Measurements from ENCODE around the gene NBPF15. TPM values are rescaled to one million over a fixed set of nuclear protein-coding genes. Genes with fewer than 3 reads are reported as not detected.
"Not testable (repeated sequence)": the region's sequence is repeated elsewhere in the genome, so short reads cannot be mapped to it uniquely, and the experiment has no call there.

NBPF15 gene
- total and polyA plus RNA-seq, 9 of the 15 experiments (the other 6 are each of a cell fraction or from before 2014, with no cell fraction given) = 1.8 to 13.2 (median 6.0) TPM

DNA sequence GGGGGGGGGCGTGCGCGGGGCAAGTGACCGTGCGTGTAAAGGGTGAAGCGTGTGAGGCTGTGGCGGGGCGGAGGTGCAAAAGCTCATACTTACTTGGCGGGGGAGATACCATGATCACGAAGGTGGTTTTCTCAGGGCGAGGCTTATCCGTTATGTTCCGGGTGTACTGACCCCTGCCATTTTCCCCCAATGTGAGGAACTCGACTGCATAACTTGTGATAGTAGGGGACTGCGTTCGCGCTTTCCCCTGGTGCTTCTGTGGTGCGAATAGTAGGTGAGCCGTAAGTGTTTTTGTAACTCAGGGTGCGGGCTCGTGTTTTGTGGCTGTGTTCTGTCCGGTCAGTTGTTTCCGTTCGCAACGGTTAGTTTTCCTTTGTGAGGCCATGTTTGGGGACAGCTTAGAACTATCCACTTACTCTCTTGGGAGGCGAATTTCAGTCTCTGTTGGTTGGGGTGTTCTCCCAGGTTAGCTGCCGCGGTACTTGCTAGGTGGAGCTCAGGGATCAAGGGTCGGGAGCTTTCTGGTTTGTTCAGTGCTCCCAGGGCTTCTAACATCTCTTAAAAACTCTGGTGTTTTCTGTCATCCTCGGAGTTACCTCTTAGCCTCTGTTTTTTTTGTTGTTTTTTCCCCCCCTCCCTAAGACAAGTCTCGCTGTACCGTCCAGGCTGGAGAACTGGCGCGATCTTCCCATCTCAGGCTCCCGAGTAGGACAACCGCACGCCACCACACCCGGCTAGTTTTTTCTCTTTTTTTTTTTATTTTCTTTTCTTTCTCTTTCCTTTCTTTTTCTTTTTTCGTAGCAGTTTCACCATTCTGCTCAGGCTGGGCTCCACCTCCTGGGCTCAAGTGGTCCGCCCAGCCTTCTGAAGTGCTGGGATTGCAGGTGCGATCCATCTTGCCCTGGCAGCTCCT, 48.7 kb downstream of the NBPF15 start (continued):
- TF ChIP-seq, protein P1, sequence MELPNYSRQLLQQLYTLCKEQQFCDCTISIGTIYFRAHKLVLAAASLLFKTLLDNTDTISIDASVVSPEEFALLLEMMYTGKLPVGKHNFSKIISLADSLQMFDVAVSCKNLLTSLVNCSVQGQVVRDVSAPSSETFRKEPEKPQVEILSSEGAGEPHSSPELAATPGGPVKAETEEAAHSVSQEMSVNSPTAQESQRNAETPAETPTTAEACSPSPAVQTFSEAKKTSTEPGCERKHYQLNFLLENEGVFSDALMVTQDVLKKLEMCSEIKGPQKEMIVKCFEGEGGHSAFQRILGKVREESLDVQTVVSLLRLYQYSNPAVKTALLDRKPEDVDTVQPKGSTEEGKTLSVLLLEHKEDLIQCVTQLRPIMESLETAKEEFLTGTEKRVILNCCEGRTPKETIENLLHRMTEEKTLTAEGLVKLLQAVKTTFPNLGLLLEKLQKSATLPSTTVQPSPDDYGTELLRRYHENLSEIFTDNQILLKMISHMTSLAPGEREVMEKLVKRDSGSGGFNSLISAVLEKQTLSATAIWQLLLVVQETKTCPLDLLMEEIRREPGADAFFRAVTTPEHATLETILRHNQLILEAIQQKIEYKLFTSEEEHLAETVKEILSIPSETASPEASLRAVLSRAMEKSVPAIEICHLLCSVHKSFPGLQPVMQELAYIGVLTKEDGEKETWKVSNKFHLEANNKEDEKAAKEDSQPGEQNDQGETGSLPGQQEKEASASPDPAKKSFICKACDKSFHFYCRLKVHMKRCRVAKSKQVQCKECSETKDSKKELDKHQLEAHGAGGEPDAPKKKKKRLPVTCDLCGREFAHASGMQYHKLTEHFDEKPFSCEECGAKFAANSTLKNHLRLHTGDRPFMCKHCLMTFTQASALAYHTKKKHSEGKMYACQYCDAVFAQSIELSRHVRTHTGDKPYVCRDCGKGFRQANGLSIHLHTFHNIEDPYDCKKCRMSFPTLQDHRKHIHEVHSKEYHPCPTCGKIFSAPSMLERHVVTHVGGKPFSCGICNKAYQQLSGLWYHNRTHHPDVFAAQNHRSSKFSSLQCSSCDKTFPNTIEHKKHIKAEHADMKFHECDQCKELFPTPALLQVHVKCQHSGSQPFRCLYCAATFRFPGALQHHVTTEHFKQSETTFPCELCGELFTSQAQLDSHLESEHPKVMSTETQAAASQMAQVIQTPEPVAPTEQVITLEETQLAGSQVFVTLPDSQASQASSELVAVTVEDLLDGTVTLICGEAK (IDR thresholded peaks at IDR 0.05) = peak; percentile 34; the same call in 1 of the 2 replicates
- TF ChIP-seq, protein P1 (CRISPR knock-in tag; IDR thresholded peaks at IDR 0.05) = peak; percentile 82
- TF ChIP-seq HNRNPH1 (optimal IDR thresholded peaks at IDR 0.05; ENCODE audit: low read depth, low read length) = peak; percentile 75
- peak; percentile 98 for TF ChIP-seq ZBTB17 (CRISPR knock-in tag; IDR thresholded peaks at IDR 0.05)
- TF ChIP-seq ZNF253 (CRISPR knock-in tag; conservative IDR thresholded peaks at IDR 0.05) = peak; percentile 99
- TF ChIP-seq, protein P2, sequence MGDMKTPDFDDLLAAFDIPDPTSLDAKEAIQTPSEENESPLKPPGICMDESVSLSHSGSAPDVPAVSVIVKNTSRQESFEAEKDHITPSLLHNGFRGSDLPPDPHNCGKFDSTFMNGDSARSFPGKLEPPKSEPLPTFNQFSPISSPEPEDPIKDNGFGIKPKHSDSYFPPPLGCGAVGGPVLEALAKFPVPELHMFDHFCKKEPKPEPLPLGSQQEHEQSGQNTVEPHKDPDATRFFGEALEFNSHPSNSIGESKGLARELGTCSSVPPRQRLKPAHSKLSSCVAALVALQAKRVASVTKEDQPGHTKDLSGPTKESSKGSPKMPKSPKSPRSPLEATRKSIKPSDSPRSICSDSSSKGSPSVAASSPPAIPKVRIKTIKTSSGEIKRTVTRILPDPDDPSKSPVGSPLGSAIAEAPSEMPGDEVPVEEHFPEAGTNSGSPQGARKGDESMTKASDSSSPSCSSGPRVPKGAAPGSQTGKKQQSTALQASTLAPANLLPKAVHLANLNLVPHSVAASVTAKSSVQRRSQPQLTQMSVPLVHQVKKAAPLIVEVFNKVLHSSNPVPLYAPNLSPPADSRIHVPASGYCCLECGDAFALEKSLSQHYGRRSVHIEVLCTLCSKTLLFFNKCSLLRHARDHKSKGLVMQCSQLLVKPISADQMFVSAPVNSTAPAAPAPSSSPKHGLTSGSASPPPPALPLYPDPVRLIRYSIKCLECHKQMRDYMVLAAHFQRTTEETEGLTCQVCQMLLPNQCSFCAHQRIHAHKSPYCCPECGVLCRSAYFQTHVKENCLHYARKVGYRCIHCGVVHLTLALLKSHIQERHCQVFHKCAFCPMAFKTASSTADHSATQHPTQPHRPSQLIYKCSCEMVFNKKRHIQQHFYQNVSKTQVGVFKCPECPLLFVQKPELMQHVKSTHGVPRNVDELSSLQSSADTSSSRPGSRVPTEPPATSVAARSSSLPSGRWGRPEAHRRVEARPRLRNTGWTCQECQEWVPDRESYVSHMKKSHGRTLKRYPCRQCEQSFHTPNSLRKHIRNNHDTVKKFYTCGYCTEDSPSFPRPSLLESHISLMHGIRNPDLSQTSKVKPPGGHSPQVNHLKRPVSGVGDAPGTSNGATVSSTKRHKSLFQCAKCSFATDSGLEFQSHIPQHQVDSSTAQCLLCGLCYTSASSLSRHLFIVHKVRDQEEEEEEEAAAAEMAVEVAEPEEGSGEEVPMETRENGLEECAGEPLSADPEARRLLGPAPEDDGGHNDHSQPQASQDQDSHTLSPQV (IDR thresholded peaks at IDR 0.05) = 0 out of 2 replicates have a peak, but pooled peaks have one; percentile 47
- peak; percentile 86 for TF ChIP-seq TEAD4 (IDR thresholded peaks at IDR 0.05; ENCODE audit: low read length)
- not testable (repeated sequence) for TF ChIP-seq TEAD4 (CRISPR knock-in tag; IDR thresholded peaks at IDR 0.05; ENCODE audit: borderline replicate concordance); NR2C1 (IDR thresholded peaks at IDR 0.05)
- peak; percentile 77 for TF ChIP-seq NR2C1 (tag; IDR thresholded peaks at IDR 0.05)
- peak; percentile 66; the same call in 1 of the 2 replicates for TF ChIP-seq ZNF224 (CRISPR knock-in tag; IDR thresholded peaks at IDR 0.05)
- peak; percentile 68; the same call in 1 of the 2 replicates for TF ChIP-seq MXI1 (IDR thresholded peaks at IDR 0.05; ENCODE audit: low read depth, low read length)
- TF ChIP-seq GABPB1 (CRISPR knock-in tag; IDR thresholded peaks at IDR 0.05) = peak; percentile 67; the same call in 1 of the 2 replicates
- peak; percentile 72 for TF ChIP-seq NFRKB (IDR thresholded peaks at IDR 0.05; ENCODE audit: low read depth)

Measured in K562 (cell line).